Neuronal stem cell (in vitro differentiated cells): ENCODE measurements around the gene SORCS3.

Source experiments
- DNase-seq: peaks from one replicate; pipeline ENCODE4 v3.0.0-alpha.2; 2013; ENCODE audit warnings: low spot score
- H2AFZ ChIP-seq: one replicate; pipeline ENCODE4 v1.6.1; 2013; ENCODE audit warnings: mild to moderate bottlenecking, low read length, inconsistent platforms
- H2AK5ac ChIP-seq: 2 replicates; pipeline ENCODE4 v1.6.1; 2013; ENCODE audit warnings: low read depth, mild to moderate bottlenecking, inconsistent platforms, low read length, moderate library complexity, mixed read lengths
- H2BK120ac ChIP-seq: 2 replicates; pipeline ENCODE4 v1.6.1; 2013; ENCODE audit warnings: low read depth, mild to moderate bottlenecking, inconsistent platforms, low read length, moderate library complexity, mixed read lengths
- H2BK12ac ChIP-seq: one replicate; pipeline ENCODE4 v1.6.1; 2013; ENCODE audit warnings: low read length, inconsistent platforms
- H2BK15ac ChIP-seq: 2 replicates; pipeline ENCODE4 v1.6.1; 2013; ENCODE audit warnings: mild to moderate bottlenecking, low read length, inconsistent platforms, mixed read lengths
- H2BK5ac ChIP-seq: one replicate; pipeline ENCODE4 v1.6.1; 2013; ENCODE audit warnings: inconsistent platforms, mild to moderate bottlenecking, low read length, moderate library complexity
- H3K14ac ChIP-seq: one replicate; pipeline ENCODE4 v1.6.1; 2013; ENCODE audit warnings: low read length, inconsistent platforms
- H3K18ac ChIP-seq: 2 replicates; pipeline ENCODE4 v1.6.1; 2013; ENCODE audit warnings: low read length, inconsistent platforms
- H3K23ac ChIP-seq: 2 replicates; pipeline ENCODE4 v1.6.1; 2013; ENCODE audit warnings: low read depth, mild to moderate bottlenecking, mixed read lengths, low read length, inconsistent platforms; ENCODE audit not compliant: poor library complexity
- H3K27ac ChIP-seq: replicated peaks from 3 replicates; pipeline ENCODE4 v1.5.1; 2013; ENCODE audit warnings: low read length, inconsistent platforms
- H3K27me3 ChIP-seq, 3 experiments: 2 replicates each; pipeline ENCODE4 v1.6.1; 2013; ENCODE audit warnings: low read length in 3 of 3, mild to moderate bottlenecking in 2 of 3, inconsistent platforms in 1 of 3, low read depth in 1 of 3, mixed read lengths in 1 of 3, moderate library complexity in 1 of 3; ENCODE audit not compliant: control insufficient read depth in 3 of 3, insufficient read depth in 3 of 3
- H3K36me3 ChIP-seq, 2 donors: replicated peaks in 1 of 2; 2 replicates each; pipeline ENCODE4 v1.6.1; 2013; ENCODE audit warnings: low read length in 2 of 2; ENCODE audit not compliant: control insufficient read depth in 2 of 2, insufficient read depth in 2 of 2
- H3K4ac ChIP-seq: 2 replicates; pipeline ENCODE4 v1.6.1; 2013; ENCODE audit warnings: inconsistent platforms, mild to moderate bottlenecking, low read length, moderate library complexity
- H3K4me1 ChIP-seq, 2 donors: 1 replicate in 1 of 2; 2 replicates in 1 of 2; pipeline ENCODE4 v1.6.1; 2013; ENCODE audit warnings: low read length in 2 of 2, low read depth in 1 of 2; ENCODE audit not compliant: control insufficient read depth in 2 of 2, insufficient read depth in 1 of 2
- H3K4me2 ChIP-seq: one replicate; pipeline ENCODE4 v1.6.1; 2013; ENCODE audit warnings: mild to moderate bottlenecking, low read length, inconsistent platforms; ENCODE audit not compliant: insufficient read depth, poor library complexity, severe bottlenecking
- H3K4me3 ChIP-seq, 2 donors: 2 replicates each; pipeline ENCODE4 v1.5.1; 2013; ENCODE audit warnings: low read length in 2 of 2, mild to moderate bottlenecking in 2 of 2, inconsistent platforms in 1 of 2, moderate library complexity in 1 of 2
- H3K79me1 ChIP-seq: one replicate; pipeline ENCODE4 v1.6.1; 2013; ENCODE audit warnings: low read depth, mild to moderate bottlenecking, inconsistent platforms, low read length, moderate library complexity
- H3K9ac ChIP-seq: one replicate; pipeline ENCODE4 v1.6.1; 2013; ENCODE audit warnings: mild to moderate bottlenecking, low read depth, low read length, inconsistent platforms; ENCODE audit not compliant: poor library complexity
- H3K9me3 ChIP-seq, 2 donors: replicated peaks in 1 of 2; 2 replicates each; pipeline versions ENCODE3 to v1.6.1; 2013; ENCODE audit warnings: low read length in 2 of 2, mild to moderate bottlenecking in 2 of 2, inconsistent platforms in 1 of 2, low read depth in 1 of 2, mixed read lengths in 1 of 2, moderate library complexity in 1 of 2; ENCODE audit not compliant: control insufficient read depth in 2 of 2, insufficient read depth in 1 of 2
- H4K8ac ChIP-seq: one replicate; pipeline ENCODE4 v1.6.1; 2013; ENCODE audit warnings: low read depth, mild to moderate bottlenecking, inconsistent platforms, low read length, moderate library complexity
- H4K91ac ChIP-seq: one replicate; pipeline ENCODE4 v1.6.1; 2013; ENCODE audit warnings: low read length, low read depth, mild to moderate bottlenecking, inconsistent platforms; ENCODE audit not compliant: poor library complexity
- WGBS, 2 donors: extraction: QIAGEN DNeasy Blood & Tissue Kit; methylation state at CpG; one replicate each; pipeline ENCODE4 v1.1.7; 2013; ENCODE audit warnings: missing lambda C conversion rate in 2 of 2, mixed read lengths in 1 of 2; ENCODE audit not compliant: insufficient read length in 2 of 2, insufficient replicate concordance in 1 of 2; ENCODE audit errors: extremely low coverage in 2 of 2; 5-methylcytosine and 5-hydroxymethylcytosine counted together

The SORCS3 gene

DNA sequence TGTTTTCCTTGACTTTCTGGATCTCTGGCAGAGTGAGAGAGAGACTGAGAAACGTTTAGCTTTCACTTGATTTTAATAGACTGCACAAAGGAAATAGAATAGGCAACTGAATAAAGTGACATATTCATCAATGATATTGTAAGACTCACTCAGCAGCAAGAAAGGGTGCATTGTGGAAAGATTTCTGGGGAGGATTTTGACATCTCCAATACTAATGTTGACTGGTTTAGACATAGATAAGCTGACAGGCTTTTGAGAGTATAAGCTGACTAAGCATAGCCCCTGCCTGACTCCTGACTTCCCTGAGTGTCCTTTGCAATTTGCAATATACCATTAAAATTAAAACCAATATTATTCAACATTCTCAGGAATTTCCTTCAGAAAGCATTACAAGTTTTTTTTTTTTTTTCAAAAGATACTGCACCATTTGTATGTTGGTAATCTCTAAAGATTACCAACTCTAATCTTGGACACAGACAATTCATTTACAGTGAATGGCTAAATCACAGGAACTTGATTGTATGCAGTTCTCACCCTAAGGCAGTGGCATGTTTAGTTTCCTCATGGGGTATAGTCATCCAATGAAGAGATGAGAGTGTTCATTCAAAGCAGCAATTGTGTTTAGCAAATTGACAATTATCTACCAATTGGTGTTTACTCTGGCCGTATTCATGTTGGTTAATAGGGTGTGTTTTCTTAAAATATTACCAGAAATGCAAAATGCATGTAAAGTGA, 325.6 kb downstream of the SORCS3 start:
- no peaks in the 10 kb centered on the region for H3K9me3 ChIP-seq
- H3K36me3 ChIP-seq = no peaks in the 10 kb centered on the region
- no peak overlapping the region for H2BK5ac ChIP-seq
- H3K79me1 ChIP-seq = no peaks in the 10 kb centered on the region
- H2BK120ac ChIP-seq = no peak overlapping the region
- no peak overlapping the region for H3K4me3 ChIP-seq
- DNase-seq = no peak
- H2BK15ac ChIP-seq = no peak overlapping the region
- no peak overlapping the region for H3K4ac ChIP-seq
- no peak overlapping the region for H2AK5ac ChIP-seq
- no peak overlapping the region for H2AFZ ChIP-seq
- H3K23ac ChIP-seq = no peak overlapping the region
- no peak overlapping the region for H3K4me2 ChIP-seq
- no peaks in the 10 kb centered on the region for H3K4me1 ChIP-seq
- H3K9ac ChIP-seq = no peak overlapping the region
- H4K91ac ChIP-seq = no peak overlapping the region
- H3K14ac ChIP-seq = no peak overlapping the region
- no CpG with 5 or more reads among the region's 2 CpGs for WGBS, 2 donors
- H4K8ac ChIP-seq = no peak overlapping the region
- no peak overlapping the region for H3K18ac ChIP-seq
- H2BK12ac ChIP-seq = no peak overlapping the region
- no peaks in the 10 kb centered on the region for H3K27me3 ChIP-seq
- H3K27ac ChIP-seq = no peak overlapping the region

DNA sequence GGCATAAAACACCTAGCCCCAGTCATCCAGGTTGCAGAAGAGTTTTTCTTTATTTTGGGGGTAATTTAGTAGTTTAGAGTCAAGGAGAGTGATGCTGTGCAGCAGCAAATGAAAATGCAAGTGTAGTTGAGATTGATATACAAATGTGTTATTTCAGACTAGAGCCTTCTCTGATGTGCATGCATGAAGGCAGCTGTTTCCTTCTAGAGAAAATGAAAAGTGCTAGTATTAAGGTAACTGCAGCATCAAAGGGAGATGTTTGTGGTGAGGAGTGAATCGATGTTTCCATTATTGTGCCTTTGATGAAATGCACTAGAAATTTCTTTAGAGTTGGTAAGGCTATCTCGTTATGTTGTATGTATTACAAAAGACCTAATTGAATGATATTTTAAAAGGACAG, 339.3 kb downstream of the SORCS3 start:
- H2BK12ac ChIP-seq = no peak overlapping the region
- no peak overlapping the region for H2AFZ ChIP-seq
- H3K9ac ChIP-seq = no peak overlapping the region
- no CpG with 5 or more reads among the region's 2 CpGs for WGBS, 2 donors
- no peaks in the 10 kb centered on the region for H3K36me3 ChIP-seq
- H3K4me3 ChIP-seq = no peak overlapping the region
- H4K91ac ChIP-seq = no peak overlapping the region
- no peak overlapping the region for H2BK120ac ChIP-seq
- no peak overlapping the region for H2BK5ac ChIP-seq
- H3K18ac ChIP-seq = no peak overlapping the region
- H3K27me3 ChIP-seq = no peaks in the 10 kb centered on the region
- H2AK5ac ChIP-seq = no peak overlapping the region
- no peak overlapping the region for H3K14ac ChIP-seq
- H3K4me1 ChIP-seq = no peaks in the 10 kb centered on the region
- H3K79me1 ChIP-seq = no peaks in the 10 kb centered on the region
- no peak overlapping the region for H3K4ac ChIP-seq
- DNase-seq = no peak
- no peak overlapping the region for H4K8ac ChIP-seq
- no peak overlapping the region for H3K4me2 ChIP-seq
- H3K27ac ChIP-seq = no peak overlapping the region
- no peak overlapping the region for H3K23ac ChIP-seq
- H2BK15ac ChIP-seq = no peak overlapping the region
- no peaks in the 10 kb centered on the region for H3K9me3 ChIP-seq

DNA sequence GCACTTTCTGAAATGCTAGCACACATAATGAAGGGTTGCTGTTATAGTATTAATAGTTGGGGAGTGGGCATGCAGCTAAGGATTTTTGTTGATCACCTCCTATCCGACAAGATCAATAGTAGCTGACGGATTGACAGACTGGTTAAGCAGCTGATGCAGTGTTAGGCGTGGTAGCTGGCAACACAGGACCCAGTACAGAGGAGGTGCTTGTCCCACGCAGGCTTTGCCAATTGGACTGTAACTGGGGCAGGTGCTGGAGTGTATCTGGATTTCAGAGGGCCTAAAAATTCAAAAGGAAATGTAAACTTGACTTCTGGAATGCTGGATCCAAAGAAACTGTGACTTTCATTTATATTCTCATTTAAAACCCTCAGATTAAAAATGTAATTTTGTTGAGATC, 340.9 kb downstream of the SORCS3 start:
- Histone ChIP-seq H2AFZ (no peak overlapping the region), H3K79me1 (no peaks in the 10 kb centered on the region), H2BK120ac (no peak overlapping the region), H3K4ac (no peak overlapping the region), H4K91ac (no peak overlapping the region), H3K14ac (no peak overlapping the region), H4K8ac (no peak overlapping the region), H3K9ac (no peak overlapping the region), H2BK5ac (no peak overlapping the region), H2BK12ac (no peak overlapping the region), H3K27me3 (no peaks in the 10 kb centered on the region), H3K9me3 (no peaks in the 10 kb centered on the region), H3K4me2 (no peak overlapping the region), H2BK15ac (no peak overlapping the region), H3K27ac (no peak overlapping the region), H3K4me3 (no peak overlapping the region), H3K4me1 (no peaks in the 10 kb centered on the region), H2AK5ac (no peak overlapping the region), H3K23ac (no peak overlapping the region), H3K18ac (no peak overlapping the region), H3K36me3 (no peaks in the 10 kb centered on the region)
- no peak for DNase-seq
- no CpG with 5 or more reads among the region's 4 CpGs for WGBS, 2 donors

DNA sequence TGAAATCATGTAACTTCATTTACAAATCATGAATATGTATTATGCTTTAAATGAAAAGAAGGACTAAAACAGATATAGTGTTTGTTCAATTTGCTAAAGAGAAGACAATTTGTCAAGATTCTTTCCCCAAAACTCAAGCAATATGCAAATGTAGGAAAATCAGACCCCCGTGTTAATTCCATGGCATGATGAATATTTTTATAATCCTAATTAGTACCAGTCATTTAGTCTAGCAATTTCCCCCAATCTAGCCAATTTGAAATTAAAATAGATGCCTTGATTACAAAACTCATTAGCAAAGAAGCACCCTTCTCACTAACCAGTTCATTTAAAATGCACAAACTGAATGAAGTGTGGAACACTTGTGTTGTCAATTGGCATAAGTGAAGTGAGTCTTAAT, 347.6 kb downstream of the SORCS3 start:
- H3K79me1 ChIP-seq = no peaks in the 10 kb centered on the region
- no peak overlapping the region for H2BK12ac ChIP-seq
- H2AK5ac ChIP-seq = no peak overlapping the region
- no peak overlapping the region for H3K27ac ChIP-seq
- no peak for DNase-seq
- no peak overlapping the region for H4K91ac ChIP-seq
- no peak overlapping the region for H3K18ac ChIP-seq
- H2AFZ ChIP-seq = no peak overlapping the region
- no peak overlapping the region for H2BK5ac ChIP-seq
- H4K8ac ChIP-seq = no peak overlapping the region
- no peak overlapping the region for H3K4me2 ChIP-seq
- H3K27me3 ChIP-seq = no peaks in the 10 kb centered on the region
- H3K14ac ChIP-seq = no peak overlapping the region
- H2BK120ac ChIP-seq = no peak overlapping the region
- H3K9me3 ChIP-seq = no peaks in the 10 kb centered on the region
- no peak overlapping the region for H3K9ac ChIP-seq
- H3K4me1 ChIP-seq = no peaks in the 10 kb centered on the region
- no CpG with 5 or more reads among the region's 1 CpG for WGBS, 2 donors
- no peak overlapping the region for H3K4me3 ChIP-seq
- no peak overlapping the region for H2BK15ac ChIP-seq
- no peak overlapping the region for H3K23ac ChIP-seq
- no peak overlapping the region for H3K4ac ChIP-seq
- no peaks in the 10 kb centered on the region for H3K36me3 ChIP-seq
